Esophagus squamous epithelium (tissue), 4 donors: ENCODE data around the gene ABCB8.

Experiments used
- POLR2A ChIP-seq, 4 donors: fragments of 450-650 bp; IDR thresholded peaks; one replicate each; pipeline ENCODE4 v1.6.1; 2017; ENCODE audit warnings: antibody characterized with exemption in 4 of 4, mild to moderate bottlenecking in 4 of 4, moderate library complexity in 3 of 4
- TF ChIP-seq, protein P1 (sequence below), 6 experiments: fragments of 450-650 bp in 4 of 6; fragments of 200-600 bp in 2 of 6; sonication (generic) in 2 of 6; IDR thresholded peaks; one replicate each; pipeline ENCODE4 v1.5.1; 2016 to 2019; ENCODE audit warnings: antibody characterized with exemption in 6 of 6, mild to moderate bottlenecking in 4 of 6, moderate library complexity in 4 of 6

DNA sequence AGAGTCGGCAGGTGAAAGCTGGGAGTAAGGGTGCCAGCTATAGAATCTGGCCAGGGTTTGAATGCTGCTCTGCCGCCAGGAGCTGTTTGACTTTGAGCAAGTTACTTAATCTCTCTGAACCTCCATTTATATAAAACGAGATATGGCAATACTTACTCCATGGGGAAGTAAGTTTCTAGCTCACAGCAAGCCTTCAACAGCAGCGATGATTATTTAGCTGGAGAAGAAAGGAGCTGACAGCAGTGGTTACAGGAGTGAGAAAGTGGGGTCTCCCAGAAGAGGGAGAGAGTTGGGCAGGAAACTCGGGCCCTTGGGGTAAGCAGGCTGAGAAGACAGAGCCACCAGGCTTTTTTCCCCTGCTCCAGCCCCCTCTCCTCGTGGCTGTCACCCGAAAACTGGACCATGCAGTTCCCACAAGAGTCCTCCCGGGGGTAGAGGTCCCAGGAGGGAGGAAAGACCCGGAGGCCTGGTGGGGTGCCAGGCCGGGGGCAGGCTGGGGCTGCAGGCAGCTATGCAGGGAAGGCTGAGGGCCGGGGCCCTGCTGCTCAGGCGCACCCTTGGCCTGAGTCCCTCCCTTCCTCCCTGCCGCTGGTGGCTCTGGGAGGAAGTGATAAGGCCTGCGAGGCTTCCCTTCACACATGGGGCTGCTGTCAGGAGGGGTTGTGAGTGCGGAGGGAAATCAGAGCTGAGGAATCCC is 34.0 kb upstream of the ABCB8 start:
- TF ChIP-seq, protein P1, sequence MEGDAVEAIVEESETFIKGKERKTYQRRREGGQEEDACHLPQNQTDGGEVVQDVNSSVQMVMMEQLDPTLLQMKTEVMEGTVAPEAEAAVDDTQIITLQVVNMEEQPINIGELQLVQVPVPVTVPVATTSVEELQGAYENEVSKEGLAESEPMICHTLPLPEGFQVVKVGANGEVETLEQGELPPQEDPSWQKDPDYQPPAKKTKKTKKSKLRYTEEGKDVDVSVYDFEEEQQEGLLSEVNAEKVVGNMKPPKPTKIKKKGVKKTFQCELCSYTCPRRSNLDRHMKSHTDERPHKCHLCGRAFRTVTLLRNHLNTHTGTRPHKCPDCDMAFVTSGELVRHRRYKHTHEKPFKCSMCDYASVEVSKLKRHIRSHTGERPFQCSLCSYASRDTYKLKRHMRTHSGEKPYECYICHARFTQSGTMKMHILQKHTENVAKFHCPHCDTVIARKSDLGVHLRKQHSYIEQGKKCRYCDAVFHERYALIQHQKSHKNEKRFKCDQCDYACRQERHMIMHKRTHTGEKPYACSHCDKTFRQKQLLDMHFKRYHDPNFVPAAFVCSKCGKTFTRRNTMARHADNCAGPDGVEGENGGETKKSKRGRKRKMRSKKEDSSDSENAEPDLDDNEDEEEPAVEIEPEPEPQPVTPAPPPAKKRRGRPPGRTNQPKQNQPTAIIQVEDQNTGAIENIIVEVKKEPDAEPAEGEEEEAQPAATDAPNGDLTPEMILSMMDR (IDR thresholded peaks at IDR 0.05) = no peak
- TF ChIP-seq POLR2A (IDR thresholded peaks at IDR 0.05) = no peak
